B cell (primary cell): ENCODE data around the gene PSMG4. TPM values are rescaled to one million over a fixed set of nuclear protein-coding genes. Genes with fewer than 3 reads are reported as not detected.

Source experiments
- ATAC-seq: fragments of 200-7000 bp; cut with Tn5 transposase; one replicate; pipeline ENCODE4 v1.10.0; 2021; ENCODE audit warnings: low read depth, mild to moderate bottlenecking, moderate number of reproducible peaks, moderate library complexity
- CTCF ChIA-PET: fragments of 350-600 bp; sonication (Branson Sonifier 250); formaldehyde crosslinking; loops from one replicate; lab custom pipeline; 2021; ENCODE audit warnings: antibody characterized with exemption, inconsistent platforms; lab: Charles Lee
- POLR2A ChIA-PET: fragments of 350-600 bp; sonication (Branson Sonifier 250); formaldehyde crosslinking; loops from one replicate; lab custom pipeline; 2021; ENCODE audit warnings: antibody characterized with exemption; lab: Charles Lee
- DNase-seq: peaks from one replicate; pipeline ENCODE4 v3.0.0; 2013
- H2AFZ ChIP-seq: 2 replicates; pipeline ENCODE4 v1.6.1; 2012; ENCODE audit warnings: mild to moderate bottlenecking, low read depth, low read length; ENCODE audit not compliant: insufficient read depth, poor library complexity, severe bottlenecking
- H3K27ac ChIP-seq, 2 donors: 1 replicate in 1 of 2; 2 replicates in 1 of 2; pipeline ENCODE4 v1.5.1; 2012 to 2013; ENCODE audit warnings: low read length in 2 of 2, mild to moderate bottlenecking in 2 of 2, moderate library complexity in 1 of 2
- H3K27me3 ChIP-seq, 4 experiments: fragments of 200-600 bp in 1 of 4; sonication (generic) in 1 of 4; replicated peaks in 1 of 4; 1 replicate in 2 of 4; 2 replicates in 2 of 4; pipeline versions ENCODE4 v1.6.1 to v1.7.0; 2013 to 2016; ENCODE audit warnings: low read length in 3 of 4, mild to moderate bottlenecking in 2 of 4, mixed read lengths in 1 of 4, moderate library complexity in 1 of 4; ENCODE audit not compliant: insufficient read depth in 4 of 4, control insufficient read depth in 3 of 4; ENCODE audit errors: control extremely low read depth in 1 of 4
- H3K36me3 ChIP-seq, 2 experiments: replicated peaks in 1 of 2; 1 replicate in 1 of 2; 2 replicates in 1 of 2; pipeline versions ENCODE4 v1.6.1 to v1.7.1; 2013; ENCODE audit warnings: low read length in 1 of 2; ENCODE audit not compliant: insufficient read depth in 2 of 2, control insufficient read depth in 1 of 2; ENCODE audit errors: control extremely low read depth in 1 of 2, extremely low read depth in 1 of 2
- H3K4me1 ChIP-seq, 2 donors: fragments of 200-600 bp in 1 of 2; sonication (generic) in 1 of 2; 1 replicate in 1 of 2; 2 replicates in 1 of 2; pipeline versions ENCODE4 v1.5.1 to v1.6.1; 2013 to 2017; ENCODE audit warnings: low read length in 2 of 2; ENCODE audit not compliant: control insufficient read depth in 2 of 2, insufficient read depth in 2 of 2
- H3K4me2 ChIP-seq: replicated peaks from 2 replicates; pipeline ENCODE3; 2012; ENCODE audit warnings: mild to moderate bottlenecking, low read depth, low read length; ENCODE audit not compliant: poor library complexity, severe bottlenecking
- H3K4me3 ChIP-seq, 5 experiments: fragments of 200-600 bp in 1 of 5; sonication (generic) in 1 of 5; 1 replicate in 3 of 5; 2 replicates in 2 of 5; pipeline versions ENCODE4 v1.5.1 to v1.7.0; 2011 to 2016; ENCODE audit warnings: low read length in 4 of 5, mild to moderate bottlenecking in 4 of 5, low read depth in 2 of 5, control low read depth in 1 of 5, moderate library complexity in 1 of 5; ENCODE audit not compliant: insufficient read depth in 1 of 5; ENCODE audit errors: control extremely low read depth in 1 of 5, extremely low read depth in 1 of 5
- H3K79me2 ChIP-seq: fragments of 200-600 bp; sonication (generic); one replicate; pipeline ENCODE4 v1.6.0; 2016; ENCODE audit warnings: low read length; ENCODE audit not compliant: control insufficient read depth, insufficient read depth
- H3K9ac ChIP-seq: fragments of 200-600 bp; sonication (generic); 2 replicates; pipeline ENCODE4 v1.6.1; 2017; ENCODE audit warnings: mild to moderate bottlenecking, low read length, moderate library complexity
- H3K9me3 ChIP-seq, 3 donors: one replicate each; pipeline versions ENCODE4 v1.6.1 to v1.7.1; 2013; ENCODE audit warnings: low read length in 2 of 3; ENCODE audit not compliant: control insufficient read depth in 2 of 3, insufficient read depth in 1 of 3; ENCODE audit errors: control extremely low read depth in 1 of 3
- H4K20me1 ChIP-seq: 2 replicates; pipeline ENCODE4 v1.6.0; 2012; ENCODE audit warnings: mild to moderate bottlenecking, low read length; ENCODE audit not compliant: insufficient read depth, control insufficient read depth, poor library complexity, severe bottlenecking
- H3K27ac Mint-ChIP-seq: one replicate; pipeline ENCODE4 v1.8.0; 2021; ENCODE audit warnings: mixed read lengths
- H3K27me3 Mint-ChIP-seq: one replicate; pipeline ENCODE4 v1.8.0; 2021; ENCODE audit warnings: mixed read lengths
- H3K4me1 Mint-ChIP-seq: one replicate; pipeline ENCODE4 v1.8.0; 2021; ENCODE audit warnings: mixed read lengths
- H3K4me3 Mint-ChIP-seq: one replicate; pipeline ENCODE4 v1.8.0; 2021; ENCODE audit warnings: mixed read lengths
- H3K9me3 Mint-ChIP-seq: one replicate; pipeline ENCODE4 v1.8.0; 2022; ENCODE audit warnings: mixed read lengths; ENCODE audit not compliant: insufficient read depth
- CTCF ChIP-seq: fragments of 200-600 bp; IDR thresholded peaks from one replicate; pipeline ENCODE4 v1.8.0; 2022; ENCODE audit warnings: antibody characterized with exemption, mild to moderate bottlenecking
- EZH2 ChIP-seq: IDR thresholded peaks from 2 replicates; pipeline ENCODE4 v1.6.1; 2012; ENCODE audit warnings: borderline replicate concordance, low read depth, mild to moderate bottlenecking, moderate library complexity, low read length; ENCODE audit not compliant: insufficient read depth, poor library complexity, severe bottlenecking
- WGBS: methylation state at CpG from one replicate; pipeline ENCODE4 v1.1.5; 2013; ENCODE audit warnings: missing lambda C conversion rate; ENCODE audit not compliant: insufficient coverage; 5-methylcytosine and 5-hydroxymethylcytosine counted together
- intact Hi-C: fragments of 100-400 bp; cut with micrococcal nuclease; formaldehyde crosslinking; loops from one replicate; pipeline ENCODE4 v1.10.0; 2022
- polyA plus RNA-seq: library from polyadenylated mRNA; depleted of rRNA; stranded (reverse); fragments of >200 nt; gene quantifications from 2 replicates; pipeline ENCODE4 v1.2.3, GENCODE V29; 2012
- total RNA-seq, 2 donors: library from RNA; stranded (reverse); fragments of 120-200 nt in 1 of 2; gene quantifications; 1 replicate in 1 of 2; 2 replicates in 1 of 2; pipeline versions ENCODE4 v1.2.3 to v1.2.4, GENCODE V29; 2013 to 2022

Gene PSMG4
- total and polyA plus RNA-seq, 2 donors (not counting 1 experiment from before 2014, with no cell fraction given): 31.9 to 42.4 TPM

- peaks cover 48% of the 10 kb centered on the region for H3K27me3 Mint-ChIP-seq
- no peaks in the 10 kb centered on the region for H3K9me3 Mint-ChIP-seq
- DNase-seq (no peak), ATAC-seq (no peak)
- TF ChIP-seq EZH2: no peak
- no peak for TF ChIP-seq CTCF
- Histone ChIP-seq H3K9ac (no peak overlapping the region), H3K4me2 (no peak overlapping the region), H3K9me3 (no peaks in the 10 kb centered on the region), H3K36me3 (no peaks in the 10 kb centered on the region), H3K4me1 (peaks cover 0 to 8% of the 10 kb centered on the region in 2 donors), H3K27me3 (peaks cover 0 to 12% (median 0%) of the 10 kb centered on the region in 4 experiments), H3K27ac (no peak overlapping the region), H3K79me2 (no peaks in the 10 kb centered on the region), H2AFZ (no peak overlapping the region), H3K4me3 (no peak overlapping the region), H4K20me1 (no peaks in the 10 kb centered on the region)
- no peak overlapping the region for H3K27ac Mint-ChIP-seq
- no peak overlapping the region for H3K4me3 Mint-ChIP-seq
- ChIA-PET POLR2A (no interaction called here), CTCF (interaction anchor here (0.9 kb wide), 1 partner anchor 17 kb away, joined by 4 read pairs; no protein-coding TSS in a partner anchor)
- 100% methylated on average over 1 of the region's 2 CpGs for WGBS
- H3K4me1 Mint-ChIP-seq: peaks cover 12% of the 10 kb centered on the region
- intact Hi-C loops: no loop called here
Observed at GRCh38 chr6:3213334-3213695, 45.4 kb upstream of the PSMG4 start.

DNA sequence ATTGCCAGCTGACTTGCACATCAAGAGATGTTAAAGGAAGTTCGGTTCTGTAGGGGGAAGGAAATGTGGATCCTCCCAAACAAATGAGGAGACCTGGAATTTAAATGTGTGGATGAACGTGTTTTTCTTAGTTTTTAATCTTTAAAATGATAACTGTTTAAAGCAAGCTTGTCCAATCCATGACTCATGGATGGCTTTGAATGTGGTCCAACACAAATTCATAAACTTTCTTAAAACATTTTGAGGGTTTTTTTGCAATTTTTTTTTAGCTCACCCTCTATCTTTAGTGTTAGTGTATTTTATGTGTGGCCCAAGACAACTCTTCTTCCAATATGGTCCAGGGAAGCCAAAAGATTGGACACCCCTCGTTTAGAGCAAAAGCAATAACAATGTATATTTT lies 43.8 kb upstream of the PSMG4 start:
- H3K4me1 ChIP-seq: no peaks in the 10 kb centered on the region
- no peak overlapping the region for H2AFZ ChIP-seq
- H4K20me1 ChIP-seq: no peaks in the 10 kb centered on the region
- CTCF ChIA-PET: no interaction called here
- 86% methylated on average over 2 of the region's 3 CpGs for WGBS
- TF ChIP-seq EZH2 (no peak), CTCF (no peak)
- no peaks in the 10 kb centered on the region for H3K36me3 ChIP-seq
- intact Hi-C loops: no loop called here
- DNase-seq: no peak
- H3K4me2 ChIP-seq: no peak overlapping the region
- POLR2A ChIA-PET: no interaction called here
- peaks cover 0 to 23% (median 5%) of the 10 kb centered on the region in 4 experiments for H3K27me3 ChIP-seq
- H3K4me1 Mint-ChIP-seq: no peaks in the 10 kb centered on the region
- H3K4me3 Mint-ChIP-seq: no peak overlapping the region
- no peak for ATAC-seq
- peaks cover 49% of the 10 kb centered on the region for H3K27me3 Mint-ChIP-seq
- H3K27ac ChIP-seq: no peak overlapping the region
- no peak overlapping the region for H3K27ac Mint-ChIP-seq
- H3K4me3 ChIP-seq: no peak overlapping the region
- no peaks in the 10 kb centered on the region for H3K9me3 ChIP-seq
- no peaks in the 10 kb centered on the region for H3K79me2 ChIP-seq
- no peak overlapping the region for H3K9ac ChIP-seq
- no peaks in the 10 kb centered on the region for H3K9me3 Mint-ChIP-seq
